Measurements from ENCODE around the gene ITGB8.
"Not testable (repeated sequence)": the region's sequence is repeated elsewhere in the genome, so short reads cannot be mapped to it uniquely, and the experiment has no call there.

ITGB8 gene

GRCh38 chr7:20330239-20330927 lies at the start of gene ITGB8:
Gene ITGB8 (plus strand): TSS chr7:20330900. CDS start chr7:20331807, 907 bp downstream.
- DNase-seq, result peak; percentile 62

GRCh38 chr7:20282959-20283358 lies 47.7 kb upstream of the ITGB8 start:
- DNase-seq, result no peak

GRCh38 chr7:20283385-20283784 lies 47.3 kb upstream of the ITGB8 start:
- no peak for DNase-seq

- DNase-seq, result no peak
Observed at GRCh38 chr7:20284003-20284770, 46.5 kb upstream of the ITGB8 start.

- no peak for DNase-seq
Observed at GRCh38 chr7:20284771-20285143, 45.9 kb upstream of the ITGB8 start.

- no peak for DNase-seq
Observed at GRCh38 chr7:20287317-20287716, 43.4 kb upstream of the ITGB8 start.

GRCh38 chr7:20288036-20288435 lies 42.7 kb upstream of the ITGB8 start:
- no peak for DNase-seq

GRCh38 chr7:20290505-20291111 lies 40.1 kb upstream of the ITGB8 start:
- DNase-seq, result no peak

- no peak for DNase-seq
Observed at GRCh38 chr7:20293336-20293735, 37.4 kb upstream of the ITGB8 start.

- DNase-seq, result no peak
Observed at GRCh38 chr7:20296444-20296843, 34.3 kb upstream of the ITGB8 start.

- no peak for DNase-seq
Observed at GRCh38 chr7:20296901-20297300, 33.8 kb upstream of the ITGB8 start.

- DNase-seq, result no peak
Observed at GRCh38 chr7:20298486-20298901, 32.2 kb upstream of the ITGB8 start.

GRCh38 chr7:20299145-20299544 lies 31.6 kb upstream of the ITGB8 start:
- DNase-seq, result no peak

- DNase-seq, result no peak
Observed at GRCh38 chr7:20299647-20300312, 30.9 kb upstream of the ITGB8 start.

GRCh38 chr7:20301311-20301939 lies 29.3 kb upstream of the ITGB8 start:
- DNase-seq, result no peak

- DNase-seq, result not testable (repeated sequence)
Observed at GRCh38 chr7:20302300-20302699, 28.4 kb upstream of the ITGB8 start.

GRCh38 chr7:20302891-20303290 lies 27.8 kb upstream of the ITGB8 start:
- DNase-seq, result no peak

GRCh38 chr7:20304366-20304765 lies 26.3 kb upstream of the ITGB8 start:
- DNase-seq, result no peak

- no peak for DNase-seq
Observed at GRCh38 chr7:20305726-20306125, 25.0 kb upstream of the ITGB8 start.

GRCh38 chr7:20306180-20306946 lies 24.3 kb upstream of the ITGB8 start:
- no peak for DNase-seq

GRCh38 chr7:20307119-20307518 lies 23.6 kb upstream of the ITGB8 start:
- peak; percentile 47 for DNase-seq

GRCh38 chr7:20307901-20308300 lies 22.8 kb upstream of the ITGB8 start:
- peak; percentile 71 for DNase-seq

All from NCI-H2227 treated with DMSO at 0.1 percent for 48 hours (cell line).